ENCODE data around the gene STAT6.

The STAT6 gene

DNA sequence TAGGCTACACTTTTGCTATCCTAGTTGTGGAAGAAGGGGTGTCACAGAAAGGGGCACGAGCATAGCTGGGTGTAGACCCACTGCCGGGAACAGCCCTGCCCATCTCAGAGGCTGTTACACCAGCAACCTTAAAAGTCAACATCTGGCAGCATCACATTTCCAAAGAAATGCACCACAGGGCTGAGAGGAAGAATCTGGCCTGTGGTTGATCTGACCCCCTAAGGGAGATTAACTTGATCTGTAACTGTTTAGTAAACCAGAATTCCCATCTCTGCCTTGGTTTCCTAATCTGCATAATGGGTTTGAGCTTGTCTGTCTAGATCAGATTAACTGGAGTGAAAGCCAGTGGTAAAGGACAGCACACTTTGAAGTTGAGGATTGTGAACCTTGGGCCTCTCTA is 34.9 kb upstream of the STAT6 start:
- no peak for DNase-seq

DNA sequence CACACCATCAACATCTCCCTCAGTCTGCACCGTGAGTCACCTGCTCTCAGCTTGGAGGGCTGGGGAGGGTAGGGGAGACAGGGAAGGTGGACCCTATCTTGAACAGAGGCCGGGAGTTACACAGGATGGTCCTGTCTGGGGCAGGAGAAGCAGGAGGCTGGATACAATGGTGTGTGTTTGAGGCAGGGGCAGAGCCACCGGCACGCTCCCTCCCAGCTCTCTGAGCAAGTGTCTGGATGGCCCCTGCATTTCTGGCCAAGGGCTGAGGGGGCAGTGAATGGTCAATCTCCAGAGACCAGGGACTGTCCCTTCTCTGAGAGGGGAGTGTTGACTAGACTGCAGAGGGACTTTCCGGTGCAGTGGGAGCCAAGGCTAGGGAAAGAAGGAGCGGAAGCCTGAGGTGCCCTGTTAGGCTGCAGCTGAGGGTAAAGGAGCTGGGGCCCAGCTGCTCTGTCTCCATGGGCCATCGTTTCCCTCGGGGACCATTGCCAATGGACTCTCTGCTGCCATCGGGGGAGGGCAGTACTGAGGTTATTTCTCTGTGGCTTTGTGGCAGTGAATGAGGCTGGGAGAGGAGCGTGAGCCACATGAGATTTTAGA is 34.4 kb upstream of the STAT6 start:
- no peak for DNase-seq

DNA sequence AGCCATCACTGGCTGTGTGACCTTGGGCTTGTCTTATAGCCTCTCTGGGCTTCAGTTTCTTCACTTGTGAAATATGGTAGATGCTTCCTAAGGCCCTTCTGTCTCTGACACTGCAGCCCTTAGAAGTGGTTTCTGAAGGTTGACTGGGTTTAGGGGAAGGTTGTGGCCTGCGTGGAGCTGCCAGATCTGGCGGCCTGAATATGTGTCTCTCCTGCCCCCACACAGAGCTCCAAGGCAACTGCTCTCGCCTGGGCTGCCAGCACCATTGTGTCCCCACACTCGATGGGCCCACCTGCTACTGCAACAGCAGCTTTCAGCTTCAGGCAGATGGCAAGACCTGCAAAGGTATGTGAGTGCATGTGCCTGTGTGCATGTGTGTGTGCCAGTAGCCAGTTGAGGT is 32.3 kb upstream of the STAT6 start:
- no peak for DNase-seq

DNA sequence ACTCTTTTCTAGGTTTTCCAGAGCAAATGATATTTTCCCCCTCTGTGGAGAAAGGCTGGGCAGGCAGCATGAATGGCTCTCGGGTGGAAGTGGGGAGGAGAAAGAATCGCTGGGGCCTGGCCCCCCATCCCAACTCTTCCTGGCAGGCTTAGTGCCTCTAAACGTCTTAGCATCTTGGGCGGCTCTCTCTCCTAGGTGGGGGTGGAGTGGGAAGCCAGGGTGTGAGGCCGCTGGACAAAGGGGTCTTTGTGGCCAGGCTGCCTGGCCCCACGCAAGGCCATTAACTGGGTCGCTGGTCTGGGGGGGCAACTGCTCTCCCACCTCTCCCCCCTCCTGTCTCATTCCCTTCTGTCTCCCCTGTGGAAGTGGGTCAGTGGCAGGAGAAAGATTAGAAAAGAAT is 31.6 kb upstream of the STAT6 start:
- no peak for DNase-seq

DNA sequence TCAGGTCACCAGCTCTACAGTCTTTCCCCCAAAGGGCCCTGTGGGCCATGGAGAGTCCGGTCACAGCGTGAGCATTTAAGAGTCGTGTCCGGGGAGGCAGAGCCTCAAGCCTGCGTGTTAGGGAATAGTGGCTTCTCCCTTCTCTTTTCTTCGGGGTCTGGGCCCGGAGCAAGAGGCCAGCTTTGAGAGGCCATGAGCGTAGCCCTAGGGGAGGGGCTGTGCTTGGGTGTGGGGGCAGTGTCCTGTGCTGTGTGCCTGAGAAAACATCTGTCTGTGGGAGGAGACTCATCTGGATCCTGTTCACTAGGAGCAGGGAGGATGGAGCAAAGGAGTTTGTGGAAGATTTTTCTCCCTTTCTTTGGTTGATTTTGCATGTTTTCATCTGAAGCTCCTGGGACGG is 31.0 kb upstream of the STAT6 start:
- no peak for DNase-seq

DNA sequence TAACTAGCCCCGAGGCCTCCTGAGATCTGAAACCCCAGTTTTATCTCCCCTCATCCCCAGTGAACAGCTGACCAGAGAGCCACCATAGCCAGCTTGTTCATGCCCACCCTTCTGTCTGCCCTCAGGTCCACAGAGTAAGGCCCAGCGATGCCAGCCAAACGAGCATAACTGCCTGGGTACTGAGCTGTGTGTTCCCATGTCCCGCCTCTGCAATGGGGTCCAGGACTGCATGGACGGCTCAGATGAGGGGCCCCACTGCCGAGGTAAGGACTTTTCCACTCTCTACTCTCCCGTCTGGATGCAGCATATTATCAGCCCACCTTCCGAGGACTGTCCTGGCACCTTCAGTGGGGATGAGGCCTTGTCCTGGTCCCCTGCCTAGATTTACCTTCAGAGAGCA is 30.1 kb upstream of the STAT6 start:
- DNase-seq = no peak

DNA sequence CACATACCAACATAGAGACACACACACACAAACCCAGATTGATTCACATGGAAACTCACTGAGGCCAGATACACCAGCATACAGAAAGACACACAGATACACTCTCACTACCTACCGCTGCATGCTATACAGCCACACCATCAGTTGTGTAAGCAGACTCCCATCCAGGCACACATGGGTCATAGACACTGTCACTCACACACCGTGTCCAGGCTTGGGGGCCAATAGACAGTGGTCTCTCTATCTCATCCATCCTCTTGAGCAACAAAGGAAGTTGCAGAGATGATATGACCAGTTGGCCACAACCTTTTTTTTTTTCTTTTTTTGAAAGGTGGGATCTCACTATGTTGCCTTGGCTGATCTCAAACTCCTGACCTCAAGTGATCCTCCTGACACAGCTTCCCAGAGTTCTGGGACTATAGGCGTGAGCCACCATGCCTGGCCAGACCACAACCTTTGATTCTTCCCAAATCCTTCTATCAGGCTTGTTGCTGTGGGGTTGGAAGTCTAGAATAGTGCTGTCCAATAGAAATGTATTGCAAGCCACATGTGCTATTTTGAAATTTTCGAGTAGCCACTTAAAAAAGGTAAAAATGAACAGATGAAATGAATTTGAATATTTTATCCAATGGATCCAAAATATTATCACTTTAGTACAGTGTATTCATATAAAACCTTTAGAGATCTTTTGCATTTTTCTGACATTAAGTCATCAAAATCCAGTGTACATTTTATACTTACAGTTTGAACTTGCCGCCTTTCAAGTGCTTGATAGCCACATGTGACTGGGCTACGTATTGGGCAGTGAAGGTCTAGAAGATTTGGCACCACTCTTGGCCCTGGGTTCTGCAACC is 28.9 kb upstream of the STAT6 start:
- no peak for DNase-seq

DNA sequence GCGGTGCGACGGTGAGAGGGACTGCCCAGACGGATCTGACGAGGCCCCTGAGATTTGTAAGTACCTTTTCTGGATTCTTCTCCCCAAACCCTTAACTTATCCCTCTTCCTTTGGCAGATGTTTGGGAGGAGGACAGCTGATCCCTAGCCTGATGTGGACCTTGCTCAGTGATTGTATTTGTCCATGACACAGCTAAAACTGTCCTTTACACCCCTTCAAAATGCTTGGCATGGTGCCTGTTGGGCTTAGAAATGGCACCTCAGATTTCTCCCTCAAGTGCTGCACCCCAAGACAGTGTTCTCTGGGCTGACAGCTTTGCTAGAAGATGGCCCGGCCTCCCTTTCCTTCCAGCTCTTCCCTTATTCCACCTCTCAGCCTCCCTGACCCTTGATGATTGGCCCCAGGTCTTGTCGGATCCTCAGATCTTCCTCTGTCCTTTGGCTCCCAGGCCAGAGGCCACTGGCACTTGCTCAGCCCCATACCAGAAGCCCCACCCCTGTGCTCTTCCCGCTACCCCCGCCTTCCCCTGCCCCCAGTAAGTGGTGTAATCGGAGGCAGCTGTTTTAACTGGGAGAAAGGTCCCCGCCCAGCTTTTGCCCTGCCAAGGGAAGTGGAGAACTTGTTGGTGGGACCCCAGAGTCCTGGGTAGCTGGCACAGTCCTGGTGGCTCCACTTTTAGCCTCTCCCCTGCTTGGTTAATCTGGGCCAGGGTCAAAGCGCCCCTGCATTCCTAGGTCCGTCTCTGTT is 27.5 kb upstream of the STAT6 start:
- no peak for DNase-seq

DNA sequence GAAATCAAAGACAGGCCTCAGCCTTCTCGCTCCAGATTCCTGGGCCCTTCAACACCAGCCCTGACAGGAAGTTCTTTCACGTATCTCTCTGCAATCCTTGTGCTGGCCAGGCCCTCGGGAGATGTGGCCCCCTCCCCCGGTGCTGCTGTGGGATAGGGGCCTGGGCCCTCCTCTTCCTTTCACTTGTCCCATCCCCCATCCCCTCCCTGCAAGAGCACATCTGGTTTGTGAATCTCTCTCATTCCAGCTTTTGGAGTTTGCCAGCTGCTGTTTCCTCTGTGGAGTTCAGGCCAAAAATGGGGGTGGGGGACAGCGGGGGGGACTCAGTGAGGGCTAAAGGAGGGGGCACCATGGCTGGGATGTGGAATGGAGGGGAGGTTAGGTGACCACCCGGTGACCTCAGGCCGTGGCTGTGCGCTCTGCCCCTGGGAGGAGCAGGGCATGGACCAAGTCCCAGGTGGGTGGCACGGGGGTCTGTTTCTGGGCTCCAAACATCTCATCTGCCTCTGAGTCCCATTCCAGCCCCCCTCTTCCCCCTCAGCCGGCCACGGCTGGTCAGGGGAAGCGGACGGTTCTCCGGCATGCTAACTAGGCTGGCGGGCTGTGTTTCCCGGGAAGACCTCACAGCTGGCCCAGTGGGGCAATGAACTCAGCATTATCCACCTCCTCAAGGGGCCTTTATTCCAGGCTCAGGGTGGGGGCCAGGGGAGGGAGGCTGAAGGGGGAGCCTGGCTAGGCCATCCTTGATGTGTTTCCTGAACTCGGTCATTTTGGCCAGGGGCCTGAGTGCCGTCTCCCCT is 24.6 kb upstream of the STAT6 start:
- DNase-seq = no peak

DNA sequence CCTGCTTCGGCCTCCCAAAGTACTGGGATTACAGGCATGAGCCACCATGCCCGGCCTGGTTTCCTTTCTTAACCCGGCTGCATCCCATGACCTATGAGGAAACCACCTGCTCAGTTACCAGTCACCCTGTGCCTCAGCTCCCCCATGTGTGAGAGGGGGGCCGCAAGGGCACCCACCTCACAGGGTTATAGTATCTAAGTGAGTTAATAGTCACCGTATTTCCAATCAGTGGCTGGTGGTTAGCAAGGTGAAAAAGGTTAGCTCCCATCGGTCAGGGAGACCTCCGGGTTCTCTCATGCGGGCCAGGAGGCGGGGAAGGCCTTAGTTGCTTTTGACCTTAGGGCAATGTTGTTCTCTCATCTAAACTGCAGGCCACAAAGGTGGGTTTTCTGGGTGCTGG is 23.8 kb upstream of the STAT6 start:
- DNase-seq = no peak

DNA sequence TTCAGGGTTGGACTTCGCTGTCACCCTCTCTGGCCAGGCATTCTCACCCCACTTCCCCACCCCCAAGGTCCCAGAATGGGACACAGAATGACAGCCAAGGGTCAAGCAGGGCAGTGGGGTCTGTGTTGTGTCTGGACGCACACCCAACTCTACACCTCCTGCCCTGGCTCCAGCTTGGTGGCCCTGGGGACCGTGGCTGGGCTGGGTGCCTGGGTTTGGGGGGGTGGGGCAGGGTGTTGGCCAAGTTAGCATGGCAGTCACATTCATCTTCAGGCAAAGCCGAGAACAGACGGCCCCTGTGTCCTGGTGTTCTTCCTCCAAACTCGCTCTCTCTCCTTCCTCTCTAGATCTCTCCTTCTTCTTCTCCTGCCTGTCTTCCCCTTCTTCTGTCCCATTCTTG is 22.8 kb upstream of the STAT6 start:
- DNase-seq = no peak

DNA sequence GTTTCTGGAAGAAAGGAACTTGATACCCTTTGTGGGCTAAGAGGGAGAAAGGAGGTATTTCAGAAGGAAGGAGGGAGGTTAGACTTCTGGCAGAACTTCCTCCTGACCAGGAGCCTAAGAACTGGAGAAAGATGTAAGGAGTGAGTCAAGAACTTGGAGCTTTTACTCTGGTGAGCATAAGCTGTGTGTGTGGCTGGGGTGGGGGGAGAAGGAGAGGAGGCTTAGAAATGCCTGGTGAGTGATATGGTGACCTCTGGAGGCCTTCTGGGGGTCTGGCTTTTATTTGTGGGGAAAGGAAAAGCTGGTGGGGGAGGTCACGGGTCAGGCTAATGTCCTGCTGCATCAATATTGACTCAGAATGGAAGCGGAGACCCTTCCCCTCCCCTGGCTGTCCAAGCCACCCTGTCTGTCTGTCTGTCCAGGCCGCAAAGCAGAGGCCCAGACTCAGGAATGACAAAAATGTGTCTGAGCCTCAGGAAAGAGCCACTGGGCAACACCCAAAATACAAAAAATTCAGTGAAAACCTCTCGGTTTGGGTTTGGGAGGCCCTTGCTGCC is 21.9 kb upstream of the STAT6 start:
- DNase-seq = no peak

DNA sequence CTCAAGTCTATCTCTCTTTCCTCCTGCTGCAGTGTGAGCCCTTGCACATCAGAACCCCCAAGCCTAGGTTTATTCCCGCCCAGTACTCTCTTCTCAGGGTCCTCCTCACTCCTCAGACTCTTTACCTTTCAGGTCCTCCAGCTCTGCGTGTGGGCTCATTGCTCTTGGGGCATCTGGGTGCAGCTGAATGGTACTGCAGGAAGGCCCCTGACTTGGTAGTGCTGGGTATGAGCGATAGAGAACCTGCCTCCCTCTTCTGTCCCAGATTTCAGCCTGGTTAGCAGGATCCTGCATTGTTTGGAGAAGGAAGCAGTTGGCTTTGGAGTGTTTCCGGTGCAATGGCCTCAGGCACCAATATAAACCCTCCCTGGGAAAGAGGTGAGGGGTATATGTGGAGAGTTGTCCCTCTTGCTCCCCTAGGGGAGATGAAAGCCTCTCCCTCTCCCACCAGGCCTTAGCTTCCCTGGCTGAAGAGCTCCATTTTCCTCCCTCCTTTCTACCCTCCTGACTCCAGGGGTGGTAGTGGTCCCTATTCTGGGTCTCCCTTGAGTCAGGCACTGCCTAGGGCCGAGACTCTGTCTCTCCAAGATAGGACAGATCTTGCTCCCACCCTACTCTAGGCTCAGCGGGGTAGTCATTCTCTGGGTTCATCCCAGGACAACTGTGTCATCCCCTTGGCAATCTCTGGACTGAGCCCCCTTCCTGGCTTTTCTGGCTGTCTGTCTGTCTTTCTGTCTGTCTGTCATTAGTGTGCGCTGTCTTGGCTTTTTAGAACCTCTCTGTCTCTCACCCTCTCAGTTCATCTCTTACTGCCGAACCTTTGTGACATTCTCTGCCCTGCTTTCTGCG is 21.0 kb upstream of the STAT6 start:
- DNase-seq = no peak

DNA sequence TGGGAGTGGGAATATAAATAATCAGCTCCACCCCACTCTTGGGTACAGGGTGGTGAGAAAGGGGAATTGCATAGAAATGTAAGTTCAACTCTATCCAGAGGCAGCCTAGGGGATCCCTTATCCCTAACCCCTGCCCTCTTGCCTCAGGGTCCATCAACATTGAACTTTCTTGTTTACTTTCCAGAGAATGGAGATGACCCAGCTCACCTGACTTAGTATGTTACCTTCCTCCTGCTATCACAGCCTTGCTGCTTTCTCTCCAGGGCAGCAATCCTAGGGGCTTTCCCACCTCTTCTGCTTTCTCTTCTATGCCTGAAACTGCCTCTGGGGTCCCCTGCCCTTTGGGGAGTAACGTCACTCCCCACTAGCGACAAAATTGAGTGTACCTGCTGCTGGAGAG is 19.8 kb upstream of the STAT6 start:
- no peak for DNase-seq

DNA sequence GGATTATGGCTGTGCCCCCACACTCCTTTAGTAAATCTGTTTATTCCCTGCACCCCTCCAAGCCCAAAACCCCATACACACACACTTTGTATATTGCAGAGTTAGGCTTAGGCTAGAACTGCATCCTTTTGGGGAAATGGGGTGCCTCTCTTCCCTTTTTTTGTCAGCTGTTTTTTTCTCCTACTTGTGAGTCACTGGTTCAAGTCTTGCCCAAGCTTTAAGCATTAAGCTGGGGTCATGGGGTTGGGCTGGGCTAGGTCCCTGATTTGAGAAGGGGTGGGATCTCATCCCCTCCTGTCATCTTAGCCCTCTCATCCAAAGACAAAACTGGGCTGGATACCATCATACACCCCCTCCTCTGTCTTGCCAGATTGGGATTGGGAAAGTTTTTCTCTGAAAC is 18.7 kb upstream of the STAT6 start:
- DNase-seq = no peak

DNA sequence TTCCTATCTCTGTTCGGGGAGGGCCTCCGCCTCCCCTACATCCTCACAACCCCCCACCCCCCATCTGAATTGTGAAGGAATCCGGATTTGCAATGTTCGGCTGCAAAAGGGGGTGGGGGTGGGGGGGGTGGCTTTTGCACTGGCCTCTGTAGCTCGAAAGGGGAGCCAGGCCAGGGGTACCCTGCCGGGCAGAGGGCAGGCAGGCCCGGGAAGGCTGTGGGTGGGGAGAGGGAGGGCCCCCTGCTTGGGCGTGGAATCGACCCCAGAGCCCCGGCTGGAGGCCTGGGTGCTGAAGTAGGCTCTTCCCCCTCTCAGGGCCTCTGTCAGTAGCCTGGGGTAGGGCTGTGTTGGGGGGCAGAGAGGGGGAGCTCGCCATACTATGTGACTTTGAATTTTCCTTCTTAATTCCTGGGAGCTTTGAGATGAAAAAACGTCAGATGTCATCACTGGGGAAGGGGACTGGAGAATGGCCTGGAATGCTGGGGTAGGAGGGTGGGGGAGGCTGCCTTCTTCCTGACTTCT is 18.2 kb upstream of the STAT6 start:
- DNase-seq = no peak

DNA sequence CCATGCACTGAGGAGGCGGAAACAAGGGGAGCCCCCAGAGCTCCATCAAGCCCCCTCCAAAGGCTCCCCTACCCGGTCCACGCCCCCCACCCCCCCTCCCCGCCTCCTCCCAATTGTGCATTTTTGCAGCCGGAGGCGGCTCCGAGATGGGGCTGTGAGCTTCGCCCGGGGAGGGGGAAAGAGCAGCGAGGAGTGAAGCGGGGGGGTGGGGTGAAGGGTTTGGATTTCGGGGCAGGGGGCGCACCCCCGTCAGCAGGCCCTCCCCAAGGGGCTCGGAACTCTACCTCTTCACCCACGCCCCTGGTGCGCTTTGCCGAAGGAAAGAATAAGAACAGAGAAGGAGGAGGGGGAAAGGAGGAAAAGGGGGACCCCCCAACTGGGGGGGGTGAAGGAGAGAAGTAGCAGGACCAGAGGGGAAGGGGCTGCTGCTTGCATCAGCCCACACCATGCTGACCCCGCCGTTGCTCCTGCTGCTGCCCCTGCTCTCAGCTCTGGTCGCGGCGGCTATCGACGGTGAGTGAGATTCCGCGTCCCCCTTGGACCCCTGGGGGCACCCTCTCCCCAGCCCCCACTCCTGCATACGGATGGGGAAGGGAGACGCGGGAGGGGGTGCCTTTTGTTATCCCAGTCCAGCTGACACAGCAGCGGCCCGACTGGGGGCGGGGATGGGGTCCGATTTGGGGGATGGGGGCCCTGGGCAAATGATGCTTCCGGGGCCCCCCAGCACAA is 17.5 kb upstream of the STAT6 start:
- no peak for DNase-seq

DNA sequence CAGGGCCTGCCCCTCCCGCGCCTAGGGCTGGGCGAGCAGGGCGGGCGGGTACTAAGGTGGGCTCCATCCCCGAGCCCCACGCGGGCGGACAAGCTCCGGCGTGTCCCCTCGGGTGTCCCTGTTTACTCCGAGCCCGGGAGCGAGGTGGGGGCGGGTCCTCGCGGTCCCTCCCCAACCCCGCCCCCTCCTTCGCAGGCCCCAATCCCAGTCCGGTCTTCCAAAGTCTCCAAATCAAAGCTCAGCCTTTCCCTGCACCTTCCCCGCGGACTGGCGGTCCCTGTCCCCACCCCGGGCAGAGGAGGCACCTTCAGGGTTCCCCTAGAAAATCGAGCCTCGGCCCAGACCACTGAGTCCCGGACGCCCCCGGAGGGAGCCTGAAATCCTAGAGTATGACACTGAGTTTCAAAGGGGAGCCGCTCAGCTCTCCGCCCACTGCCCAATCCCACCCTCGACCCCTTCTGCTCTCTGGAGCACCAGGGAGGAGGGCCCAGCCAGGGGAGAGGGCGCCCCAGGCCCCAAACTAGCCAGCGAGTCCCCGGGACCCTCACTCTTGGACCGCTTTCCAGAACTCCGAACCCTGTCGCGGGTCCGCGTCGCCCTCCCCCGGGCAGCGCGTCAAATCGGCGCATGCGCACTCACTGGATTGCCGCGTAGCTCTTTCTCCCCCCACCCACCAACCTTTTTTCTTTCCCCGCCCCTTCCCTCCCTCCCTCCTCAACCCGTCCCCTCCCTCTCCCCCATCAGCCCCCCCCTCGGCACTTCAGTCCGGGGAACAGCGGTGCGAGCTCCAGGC is 16.8 kb upstream of the STAT6 start, which contains the start of gene LRP1:
Gene LRP1, plus strand, starts transcription at position 758 of the 793 bp plus-strand sequence. CDS start 482 bp downstream, outside the sequence.
- peak; percentile 42 for DNase-seq

DNA sequence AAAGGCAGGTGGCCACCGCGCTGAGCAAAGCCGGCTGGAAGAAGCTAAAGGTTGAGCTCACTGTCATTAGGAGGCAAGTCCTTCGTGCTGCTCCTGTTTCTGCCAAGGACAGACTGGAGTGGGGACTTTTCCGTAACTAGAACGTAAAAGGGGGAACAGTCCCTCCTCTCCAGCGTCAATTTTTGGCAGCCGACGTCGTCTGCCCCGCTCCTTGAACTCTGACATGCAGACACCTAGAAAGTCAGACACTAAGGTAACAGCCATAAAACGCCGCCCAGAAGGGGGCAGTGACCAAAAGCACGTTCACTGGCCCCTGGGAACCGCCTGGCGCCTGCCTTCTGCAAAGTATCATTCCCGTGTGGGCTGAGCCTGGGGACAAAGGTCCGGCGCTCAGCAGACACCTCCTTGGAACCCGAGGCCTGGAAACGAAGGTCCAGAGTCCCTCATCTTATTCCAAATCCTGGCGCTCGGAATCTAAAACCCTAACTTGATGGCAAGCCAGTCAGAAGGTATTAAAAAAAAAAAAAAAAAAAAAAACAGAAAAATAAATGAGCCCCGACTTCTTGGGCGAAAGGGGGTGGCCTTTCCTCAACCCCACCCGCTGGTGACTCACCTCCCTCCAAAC is 16.1 kb upstream of the STAT6 start:
- DNase-seq = no peak

Measured in DMS79 treated with DMSO at 0.1 percent for 48 hours (cell line).